H1 (cell line): ENCODE results near the gene BCL2L13. TPM values are rescaled to one million over a fixed set of nuclear protein-coding genes. Genes with fewer than 3 reads are reported as not detected.

Experiments
- CBX8 ChIP-seq: fragments of 300-800, 300-1000 bp; sonication (generic); IDR thresholded peaks from 2 replicates; pipeline ENCODE4 v1.7.1; 2016; ENCODE audit warnings: low read depth, low read length, borderline replicate concordance
- GTF2F1 ChIP-seq: IDR thresholded peaks from 2 replicates; pipeline ENCODE4 v1.6.1; 2012; ENCODE audit warnings: low read depth, low read length, improper control_type of control experiment, borderline replicate concordance
- JUND ChIP-seq: IDR thresholded peaks from 2 replicates; pipeline ENCODE4 v1.6.1; 2011; ENCODE audit warnings: mild to moderate bottlenecking, improper control_type of control experiment, low read length
- NANOG ChIP-seq: IDR thresholded peaks from 2 replicates; pipeline ENCODE4 v1.6.1; 2011; ENCODE audit warnings: low read length, low read depth, mild to moderate bottlenecking, inconsistent platforms; ENCODE audit not compliant: insufficient read depth, poor library complexity, severe bottlenecking
- SIN3A ChIP-seq, 2 experiments: IDR thresholded peaks in 1 of 2; conservative IDR thresholded peaks in 1 of 2; 2 replicates each; pipeline ENCODE4 v1.6.1; 2011 to 2012; ENCODE audit warnings: low read length in 2 of 2, improper control_type of control experiment in 1 of 2, low read depth in 1 of 2, mild to moderate bottlenecking in 1 of 2
- SIRT6 ChIP-seq: IDR thresholded peaks from one replicate; pipeline ENCODE4 v1.7.1; 2012; ENCODE audit warnings: low read length, inconsistent platforms
- YY1 ChIP-seq: IDR thresholded peaks from 2 replicates; pipeline ENCODE4 v1.6.1; 2011; ENCODE audit warnings: low read depth, mild to moderate bottlenecking, low read length
- polyA plus RNA-seq, 7 experiments: library from polyadenylated mRNA; depleted of rRNA in 3 of 7; stranded (reverse) in 5 of 7; unstranded in 2 of 7; fragments of >200 nt in 5 of 7; fragments of 200-250 nt in 2 of 7; gene quantifications; 1 replicate in 5 of 7; 2 replicates in 1 of 7; 4 replicates in 1 of 7; pipeline versions ENCODE4 v1.2.1 to v1.2.3, GENCODE V29; 2011 to 2013; ENCODE audit warnings: missing spikeins in 2 of 7, mixed read lengths in 2 of 7
- total RNA-seq: library from RNA; stranded (reverse); fragmentation: NEBNext Ultra II Directional; extraction: Animal tissue kit (Norgen Biotek cat#: 25700); gene quantifications from 2 replicates; pipeline ENCODE4 v1.2.1, GENCODE V29; 2021
- TF ChIP-seq, protein P1 (sequence below), 3 experiments: IDR thresholded peaks; 1 replicate in 2 of 3; 2 replicates in 1 of 3; pipeline versions ENCODE4 v1.5.1 to v1.6.1; 2011; ENCODE audit warnings: low read length in 3 of 3, mild to moderate bottlenecking in 3 of 3, inconsistent platforms in 2 of 3, low read depth in 1 of 3, moderate library complexity in 1 of 3; ENCODE audit not compliant: insufficient read depth in 1 of 3; ENCODE audit errors: control extremely low read depth in 1 of 3

The BCL2L13 gene
- total and polyA plus RNA-seq, 2 of the 8 experiments (the other 6 are each of a cell fraction or from before 2014, with no cell fraction given), result 20.7 to 35.0 TPM

DNA sequence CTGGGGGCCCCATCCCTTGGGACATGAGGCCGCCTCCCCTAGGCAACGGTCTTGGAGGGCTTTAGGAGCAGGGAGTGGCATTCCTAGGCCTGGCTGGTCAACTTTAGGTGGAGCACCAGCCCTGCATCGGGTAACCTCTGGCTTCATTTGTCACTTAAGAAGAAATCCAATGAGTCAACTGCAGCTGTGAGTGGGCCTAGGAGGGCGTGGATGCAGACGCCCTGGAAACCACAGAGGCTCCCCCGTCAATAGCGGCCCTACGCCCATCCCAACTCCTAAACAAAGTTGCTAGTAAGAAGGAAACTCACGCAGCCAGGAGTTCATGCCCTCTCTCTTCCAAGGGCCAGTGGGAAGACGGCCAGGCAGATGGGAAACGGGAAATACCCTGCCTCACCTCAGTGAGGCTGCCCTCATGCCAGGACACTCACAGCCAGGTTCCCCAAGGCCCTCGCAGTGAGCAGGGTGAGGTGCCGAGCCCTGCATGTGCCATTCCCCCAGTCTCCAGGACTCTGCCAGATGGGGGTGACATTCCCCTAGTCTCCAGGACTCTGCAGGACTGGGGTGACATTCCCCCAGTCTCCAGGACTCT is 114.9 kb downstream of the BCL2L13 start (continued):
- TF ChIP-seq, protein P1, sequence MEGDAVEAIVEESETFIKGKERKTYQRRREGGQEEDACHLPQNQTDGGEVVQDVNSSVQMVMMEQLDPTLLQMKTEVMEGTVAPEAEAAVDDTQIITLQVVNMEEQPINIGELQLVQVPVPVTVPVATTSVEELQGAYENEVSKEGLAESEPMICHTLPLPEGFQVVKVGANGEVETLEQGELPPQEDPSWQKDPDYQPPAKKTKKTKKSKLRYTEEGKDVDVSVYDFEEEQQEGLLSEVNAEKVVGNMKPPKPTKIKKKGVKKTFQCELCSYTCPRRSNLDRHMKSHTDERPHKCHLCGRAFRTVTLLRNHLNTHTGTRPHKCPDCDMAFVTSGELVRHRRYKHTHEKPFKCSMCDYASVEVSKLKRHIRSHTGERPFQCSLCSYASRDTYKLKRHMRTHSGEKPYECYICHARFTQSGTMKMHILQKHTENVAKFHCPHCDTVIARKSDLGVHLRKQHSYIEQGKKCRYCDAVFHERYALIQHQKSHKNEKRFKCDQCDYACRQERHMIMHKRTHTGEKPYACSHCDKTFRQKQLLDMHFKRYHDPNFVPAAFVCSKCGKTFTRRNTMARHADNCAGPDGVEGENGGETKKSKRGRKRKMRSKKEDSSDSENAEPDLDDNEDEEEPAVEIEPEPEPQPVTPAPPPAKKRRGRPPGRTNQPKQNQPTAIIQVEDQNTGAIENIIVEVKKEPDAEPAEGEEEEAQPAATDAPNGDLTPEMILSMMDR (IDR thresholded peaks at IDR 0.05; ENCODE audit: control extremely low read depth in 1 of 3, insufficient read depth in 1 of 3, low read depth in 1 of 3, low read length in 3 of 3), result no peak
- no peak for TF ChIP-seq YY1
- TF ChIP-seq NANOG, result no peak
- no peak for TF ChIP-seq SIN3A (conservative IDR thresholded peaks at IDR 0.05 in 1 of 2, IDR thresholded peaks at IDR 0.05 in 1 of 2; ENCODE audit: low read depth in 1 of 2, low read length in 2 of 2)
- no peak for TF ChIP-seq CBX8
- no peak for TF ChIP-seq SIRT6
- no peak for TF ChIP-seq GTF2F1
- no peak for TF ChIP-seq JUND
